ENCODE data around the gene OR5J2.
"Not testable (repeated sequence)": the region's sequence is repeated elsewhere in the genome, so short reads cannot be mapped to it uniquely, and the experiment has no call there.

Gene OR5J2
- long read RNA-seq, donor 1: 0 reads
- long read RNA-seq, donor 2: 0 reads
- long read RNA-seq, donor 3: 0 reads
- long read RNA-seq, donor 4: 0 reads
- long read RNA-seq, donor 5: 0 reads
- long read RNA-seq, donor 6: 0 reads
- long read RNA-seq, donor 7: 0 reads
- long read RNA-seq, donor 8: 0 reads

- no peak for DNase-seq
These were observed at the start of gene OR5J2 for GRCh38 chr11:56176318-56176717. TSS of gene OR5J2 (plus strand) at chr11:56176618. CDS start at chr11:56176618, 0 bp downstream.

GRCh38 chr11:56140151-56140661 is 36.2 kb upstream of the OR5J2 start, which contains the start of gene OR8J3:
TSS of gene OR8J3 (minus strand) at chr11:56140201. CDS start at chr11:56137718, 2,483 bp downstream.
- DNase-seq: no peak

- DNase-seq: not testable (repeated sequence)
These were observed 32.7 kb upstream of the OR5J2 start for GRCh38 chr11:56143681-56144080.

DNA sequence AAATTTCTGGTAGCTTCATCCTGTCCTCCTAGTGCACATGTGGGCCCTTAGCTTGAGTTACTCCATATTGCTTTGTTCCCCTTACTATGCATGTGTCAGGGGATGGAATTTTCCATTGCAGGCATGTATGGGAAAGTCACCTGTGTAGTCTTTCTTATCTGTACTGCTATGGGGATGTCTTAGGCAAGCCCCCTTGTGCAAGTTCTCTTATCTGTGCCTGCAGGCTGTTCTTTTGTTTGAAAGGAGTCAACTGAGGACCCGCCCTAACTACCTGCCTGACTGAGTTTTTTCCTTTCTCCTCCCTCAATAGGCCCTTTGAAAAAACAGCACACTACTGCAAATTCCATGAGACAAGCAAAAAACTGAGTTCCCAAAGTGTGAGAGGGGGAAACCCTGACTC is 25.0 kb upstream of the OR5J2 start:
- no peak for DNase-seq

- DNase-seq: no peak
These were observed 24.1 kb upstream of the OR5J2 start for GRCh38 chr11:56152333-56152732.

- DNase-seq: no peak
These were observed 16.2 kb upstream of the OR5J2 start, which contains the start of gene OR8K5 for GRCh38 chr11:56160217-56160616. TSS of gene OR8K5 (minus strand) at chr11:56160317. CDS start at chr11:56160317, 0 bp downstream.

DNA sequence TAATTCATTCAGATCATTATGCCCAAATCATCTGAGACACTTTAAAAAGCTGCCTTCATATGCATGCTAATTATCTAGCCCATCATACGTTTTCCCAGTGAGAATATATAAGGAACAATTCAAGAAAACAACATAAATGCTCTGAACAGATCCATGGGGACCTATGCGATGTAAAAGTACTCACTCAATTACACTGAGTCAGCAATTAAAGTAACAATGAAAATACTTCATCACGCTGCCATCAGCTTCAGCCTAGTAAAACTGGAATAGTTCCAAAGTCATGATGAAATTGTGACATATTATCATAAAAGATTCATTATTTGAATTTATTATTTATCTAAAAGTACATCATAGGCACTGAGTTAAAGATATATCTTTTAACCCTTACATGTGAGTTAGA is 12.6 kb upstream of the OR5J2 start:
- no peak for DNase-seq

- DNase-seq: no peak
These were observed 4.1 kb upstream of the OR5J2 start for GRCh38 chr11:56172256-56172830.

DNA sequence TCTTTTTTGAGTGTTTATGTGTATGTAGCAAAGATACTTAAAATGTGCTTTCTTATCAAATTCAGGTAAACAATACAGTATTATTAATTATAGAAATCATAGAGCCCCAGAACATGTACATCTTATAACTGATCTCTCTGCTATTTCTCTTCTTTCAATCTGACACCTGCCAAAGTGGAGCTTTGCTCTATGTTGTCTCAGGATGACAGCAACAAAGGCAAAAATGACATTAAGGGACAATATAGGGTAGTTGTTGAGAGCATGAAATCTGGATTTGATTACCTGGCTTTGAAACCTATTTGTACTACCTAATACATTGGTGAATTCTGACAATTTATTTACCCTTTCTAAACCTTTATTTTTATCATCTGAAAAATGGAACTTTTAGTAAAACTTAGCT is 7.0 kb downstream of the OR5J2 start:
- DNase-seq: no peak

DNA sequence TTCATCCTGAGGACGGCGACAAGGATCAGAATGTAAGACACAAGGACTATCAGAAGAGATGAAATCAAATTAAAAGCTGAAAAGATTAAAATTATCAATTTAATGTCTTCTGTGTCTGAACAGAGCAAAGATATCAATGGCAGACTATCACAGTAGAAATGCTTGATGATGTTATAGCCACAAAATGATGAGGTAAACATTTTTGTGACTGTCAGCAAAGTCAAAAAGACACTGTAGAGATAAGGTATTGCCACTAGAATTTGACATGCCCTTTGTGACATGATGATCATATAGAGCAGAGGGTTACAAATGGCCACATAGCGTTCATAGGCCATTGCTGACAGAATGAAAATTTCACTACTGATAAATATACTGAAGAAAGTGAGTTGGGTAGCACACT is 12.2 kb downstream of the OR5J2 start:
- DNase-seq: no peak

- DNase-seq: no peak
These were observed 20.3 kb downstream of the OR5J2 start for GRCh38 chr11:56196705-56197104.

- DNase-seq: no peak
These were observed 20.9 kb downstream of the OR5J2 start for GRCh38 chr11:56197367-56197766.

DNA sequence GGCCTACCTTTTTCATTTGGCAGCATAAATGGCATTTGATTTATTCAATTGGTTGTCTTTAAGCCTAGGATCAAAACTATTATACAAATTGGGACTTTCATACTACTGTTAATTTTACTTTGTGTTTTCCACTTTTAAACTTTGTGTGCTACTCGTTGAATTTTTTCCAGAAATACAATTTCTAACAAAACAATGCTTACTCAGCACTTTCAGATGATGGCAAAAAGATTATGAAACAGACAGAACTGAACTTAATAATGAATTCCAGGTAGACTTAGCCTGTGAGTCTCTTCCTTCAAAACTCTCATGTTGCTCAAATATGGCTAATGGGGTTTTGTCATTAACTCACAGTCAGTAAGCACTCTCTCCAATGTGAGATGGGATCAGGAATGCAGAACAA is 31.4 kb downstream of the OR5J2 start:
- no peak for DNase-seq

- DNase-seq: no peak
These were observed 38.1 kb downstream of the OR5J2 start for GRCh38 chr11:56214537-56214936.

GRCh38 chr11:56219735-56220134 is 43.3 kb downstream of the OR5J2 start:
- DNase-seq: not testable (repeated sequence)

Measured in right kidney (tissue), 9 donors.